ENCODE data around the gene RIF1. TPM values are rescaled to one million over a fixed set of nuclear protein-coding genes. Genes with fewer than 3 reads are reported as not detected.

RIF1 gene
- total and polyA plus RNA-seq, 2 experiments from 2014 or later, result 20.9 to 26.5 TPM

- Histone ChIP-seq H3K4me1 (ENCODE audit: insufficient read depth) (peaks cover 14% of the 10 kb centered on the region), H3K36me3 (ENCODE audit: low read depth) (peaks cover 67% of the 10 kb centered on the region)
Observed at GRCh38 chr2:151439127-151439526, 29.4 kb downstream of the RIF1 start.

GRCh38 chr2:151459358-151459757 lies 49.7 kb downstream of the RIF1 start:
- peaks cover 6% of the 10 kb centered on the region; the same call in 1 of the 2 replicates for H3K79me2 ChIP-seq (ENCODE audit: insufficient read depth)
- no peak overlapping the region for H3K4me2 ChIP-seq (ENCODE audit: unreplicated experiment)
- 100% methylated on average over 1 of the region's 1 CpG for WGBS, 2 experiments (ENCODE audit: low coverage in 1 of 2, low lambda C conversion rate in 2 of 2, missing lambda C conversion rate in 2 of 2)
- H3K27ac ChIP-seq, result no peak overlapping the region
- TF ChIP-seq EZH2 (IDR thresholded peaks at IDR 0.05; ENCODE audit: insufficient read depth, poor library complexity, severe bottlenecking) (no peak), EZH2phosphoT487 (IDR thresholded peaks at IDR 0.05; ENCODE audit: insufficient read depth, low read depth) (no peak)
- no peak overlapping the region for H3K4me3 ChIP-seq
- H3K4me1 ChIP-seq (ENCODE audit: insufficient read depth), result no peaks in the 10 kb centered on the region
- H3K36me3 ChIP-seq (ENCODE audit: low read depth), result peaks cover 75% of the 10 kb centered on the region
- no peak overlapping the region for H2AFZ ChIP-seq
- in situ Hi-C loops (cut with MboI), result no loop called here
- H3K9me2 ChIP-seq (ENCODE audit: insufficient read depth), result no peaks in the 10 kb centered on the region
- no peak overlapping the region for H3K9ac ChIP-seq
- H4K20me1 ChIP-seq (ENCODE audit: insufficient read depth), result no peaks in the 10 kb centered on the region
- H3F3A ChIP-seq (ENCODE audit: insufficient read depth), result no peaks in the 10 kb centered on the region
- DNase-seq, result peak; percentile 38
- no peaks in the 10 kb centered on the region for H3K9me3 ChIP-seq (ENCODE audit: low read depth)
- H3K27me3 ChIP-seq (replicated peaks; ENCODE audit: insufficient read depth), result no peaks in the 10 kb centered on the region

More at GRCh38 chr2:151439127-151439526, 29.4 kb downstream of the RIF1 start:
- in situ Hi-C loops (cut with MboI), result loop anchor here (25.0 kb wide), 1 partner anchor 1852 kb away; the partner anchor contains the start of gene MMADHC
- Histone ChIP-seq H2AFZ (no peak overlapping the region), H3K9me3 (ENCODE audit: low read depth) (no peaks in the 10 kb centered on the region), H3K9ac (no peak overlapping the region), H3K27me3 (replicated peaks; ENCODE audit: insufficient read depth) (no peaks in the 10 kb centered on the region), H3K9me2 (ENCODE audit: insufficient read depth) (no peaks in the 10 kb centered on the region), H3K79me2 (ENCODE audit: insufficient read depth) (peaks cover 7% of the 10 kb centered on the region; the same call in 1 of the 2 replicates), H4K20me1 (ENCODE audit: insufficient read depth) (no peaks in the 10 kb centered on the region), H3K27ac (no peak overlapping the region), H3K4me3 (no peak overlapping the region), H3K4me2 (ENCODE audit: unreplicated experiment) (no peak overlapping the region), H3F3A (ENCODE audit: insufficient read depth) (peaks cover 23% of the 10 kb centered on the region)
- DNase-seq, result no peak
- 92 to 93% methylated on average over 13 of the region's 13 CpGs for WGBS, 2 experiments (ENCODE audit: low coverage in 1 of 2, low lambda C conversion rate in 2 of 2, missing lambda C conversion rate in 2 of 2)
- TF ChIP-seq EZH2 (IDR thresholded peaks at IDR 0.05; ENCODE audit: insufficient read depth, poor library complexity, severe bottlenecking) (no peak), EZH2phosphoT487 (IDR thresholded peaks at IDR 0.05; ENCODE audit: insufficient read depth, low read depth) (no peak)

- Histone ChIP-seq H3K27ac (no peak overlapping the region), H3K27me3 (replicated peaks; ENCODE audit: insufficient read depth) (no peaks in the 10 kb centered on the region), H3K9me2 (ENCODE audit: insufficient read depth) (no peaks in the 10 kb centered on the region), H3K4me3 (no peak overlapping the region), H3K9ac (no peak overlapping the region), H3K36me3 (ENCODE audit: low read depth) (peaks cover 90% of the 10 kb centered on the region), H4K20me1 (ENCODE audit: insufficient read depth) (no peaks in the 10 kb centered on the region), H3K4me1 (ENCODE audit: insufficient read depth) (no peaks in the 10 kb centered on the region), H3K4me2 (ENCODE audit: unreplicated experiment) (no peak overlapping the region), H2AFZ (no peak overlapping the region), H3F3A (ENCODE audit: insufficient read depth) (no peaks in the 10 kb centered on the region), H3K9me3 (ENCODE audit: low read depth) (no peaks in the 10 kb centered on the region), H3K79me2 (ENCODE audit: insufficient read depth) (peaks cover 13% of the 10 kb centered on the region)
- in situ Hi-C loops (cut with MboI), result no loop called here
- no peak for DNase-seq
- TF ChIP-seq EZH2phosphoT487 (IDR thresholded peaks at IDR 0.05; ENCODE audit: insufficient read depth, low read depth) (no peak), EZH2 (IDR thresholded peaks at IDR 0.05; ENCODE audit: insufficient read depth, poor library complexity, severe bottlenecking) (no peak)
- 98 to 100% methylated on average over 3 of the region's 3 CpGs for WGBS, 2 experiments (ENCODE audit: low coverage in 1 of 2, low lambda C conversion rate in 2 of 2, missing lambda C conversion rate in 2 of 2)
Observed at GRCh38 chr2:151465771-151466170, 56.1 kb downstream of the RIF1 start.

GRCh38 chr2:151470556-151470955 lies 60.9 kb downstream of the RIF1 start:
- Histone ChIP-seq H2AFZ (no peak overlapping the region), H3K27ac (no peak overlapping the region), H3K9me2 (ENCODE audit: insufficient read depth) (no peaks in the 10 kb centered on the region), H3K9ac (no peak overlapping the region), H3K4me2 (ENCODE audit: unreplicated experiment) (no peak overlapping the region), H4K20me1 (ENCODE audit: insufficient read depth) (no peaks in the 10 kb centered on the region), H3K4me3 (no peak overlapping the region), H3K79me2 (ENCODE audit: insufficient read depth) (peaks cover 14% of the 10 kb centered on the region), H3K4me1 (ENCODE audit: insufficient read depth) (no peaks in the 10 kb centered on the region), H3K27me3 (replicated peaks; ENCODE audit: insufficient read depth) (no peaks in the 10 kb centered on the region), H3K36me3 (ENCODE audit: low read depth) (peaks cover 76% of the 10 kb centered on the region), H3K9me3 (ENCODE audit: low read depth) (no peaks in the 10 kb centered on the region), H3F3A (ENCODE audit: insufficient read depth) (no peaks in the 10 kb centered on the region)
- in situ Hi-C loops (cut with MboI), result no loop called here
- TF ChIP-seq EZH2 (IDR thresholded peaks at IDR 0.05; ENCODE audit: insufficient read depth, poor library complexity, severe bottlenecking), result no peak
- TF ChIP-seq EZH2phosphoT487 (IDR thresholded peaks at IDR 0.05; ENCODE audit: insufficient read depth, low read depth), result no peak
- WGBS, 2 experiments (ENCODE audit: low coverage in 1 of 2, low lambda C conversion rate in 2 of 2, missing lambda C conversion rate in 2 of 2), result 100% methylated on average over 1 of the region's 1 CpG
- DNase-seq, result no peak

- Histone ChIP-seq H3K9me2 (ENCODE audit: insufficient read depth) (no peaks in the 10 kb centered on the region), H3K4me3 (no peak overlapping the region), H3K9me3 (ENCODE audit: low read depth) (no peaks in the 10 kb centered on the region), H3K27ac (no peak overlapping the region), H3K4me2 (ENCODE audit: unreplicated experiment) (no peak overlapping the region), H3K4me1 (ENCODE audit: insufficient read depth) (no peaks in the 10 kb centered on the region), H3K9ac (no peak overlapping the region), H3K27me3 (replicated peaks; ENCODE audit: insufficient read depth) (no peaks in the 10 kb centered on the region), H3F3A (ENCODE audit: insufficient read depth) (no peaks in the 10 kb centered on the region), H2AFZ (no peak overlapping the region), H3K36me3 (ENCODE audit: low read depth) (peaks cover 74% of the 10 kb centered on the region), H4K20me1 (ENCODE audit: insufficient read depth) (no peaks in the 10 kb centered on the region), H3K79me2 (ENCODE audit: insufficient read depth) (peaks cover 24% of the 10 kb centered on the region)
- peak; percentile 4 for DNase-seq
- no peak for TF ChIP-seq EZH2phosphoT487 (IDR thresholded peaks at IDR 0.05; ENCODE audit: insufficient read depth, low read depth)
- TF ChIP-seq EZH2 (IDR thresholded peaks at IDR 0.05; ENCODE audit: insufficient read depth, poor library complexity, severe bottlenecking), result no peak
- 82 to 88% methylated on average over 3 of the region's 3 CpGs for WGBS, 2 experiments (ENCODE audit: low coverage in 1 of 2, low lambda C conversion rate in 2 of 2, missing lambda C conversion rate in 2 of 2)
- in situ Hi-C loops (cut with MboI), result no loop called here
Observed at GRCh38 chr2:151472966-151473365, 63.3 kb downstream of the RIF1 start.
